Ramos (cell line): ENCODE data around the gene R3HDM2.

Experiments
- in situ Hi-C: fragments of 300-500 bp; cut with MboI; formaldehyde crosslinking; loops from one replicate; pipeline ENCODE4 v1.14.3; 2022; ENCODE audit warnings: low sequenced_read_pairs; ENCODE audit not compliant: unreplicated experiment

R3HDM2 gene

GRCh38 chr12:57237596-57237931 lies 193.3 kb downstream of the R3HDM2 start:
- in situ Hi-C loops, result loop anchor here (25.0 kb wide), 3 partner anchors 225 to 650 kb away; partner anchors contain the start of genes CDK4, CYP27B1, EEF1AKMT3 and GLI1

- in situ Hi-C loops, result loop anchor here (25.0 kb wide), 3 partner anchors 225 to 650 kb away; partner anchors contain the start of genes CDK4, CYP27B1, EEF1AKMT3 and GLI1
These were observed 193.8 kb downstream of the R3HDM2 start for GRCh38 chr12:57236925-57237595.

GRCh38 chr12:57236201-57236924 lies 194.5 kb downstream of the R3HDM2 start:
- in situ Hi-C loops, result loop anchor here (25.0 kb wide), 3 partner anchors 226 to 651 kb away; partner anchors contain the start of genes CDK4, CYP27B1, EEF1AKMT3 and GLI1

- in situ Hi-C loops, result loop anchor here (25.0 kb wide), 3 partner anchors 227 to 652 kb away; partner anchors contain the start of genes CDK4, CYP27B1, EEF1AKMT3 and GLI1
These were observed 195.1 kb downstream of the R3HDM2 start for GRCh38 chr12:57235728-57236131.

- in situ Hi-C loops, result loop anchor here (25.0 kb wide), 3 partner anchors 227 to 652 kb away; partner anchors contain the start of genes CDK4, CYP27B1, EEF1AKMT3 and GLI1
These were observed 195.7 kb downstream of the R3HDM2 start for GRCh38 chr12:57235017-57235727.

- in situ Hi-C loops, result loop anchor here (25.0 kb wide), 3 partner anchors 228 to 653 kb away; partner anchors contain the start of genes CDK4, CYP27B1, EEF1AKMT3 and GLI1
These were observed 196.2 kb downstream of the R3HDM2 start for GRCh38 chr12:57234571-57235016.

- in situ Hi-C loops, result loop anchor here (25.0 kb wide), 3 partner anchors 228 to 653 kb away; partner anchors contain the start of genes CDK4, CYP27B1, EEF1AKMT3 and GLI1
These were observed 196.6 kb downstream of the R3HDM2 start for GRCh38 chr12:57234233-57234570.

GRCh38 chr12:57233357-57234232 lies 197.2 kb downstream of the R3HDM2 start:
- in situ Hi-C loops, result loop anchor here (25.0 kb wide), 3 partner anchors 229 to 654 kb away; partner anchors contain the start of genes CDK4, CYP27B1, EEF1AKMT3 and GLI1

GRCh38 chr12:57232156-57232756 lies 198.6 kb downstream of the R3HDM2 start:
- in situ Hi-C loops, result loop anchor here (25.0 kb wide), 3 partner anchors 230 to 655 kb away; partner anchors contain the start of genes CDK4, CYP27B1, EEF1AKMT3 and GLI1

GRCh38 chr12:57231276-57232021 lies 199.4 kb downstream of the R3HDM2 start:
- in situ Hi-C loops, result loop anchor here (25.0 kb wide), 3 partner anchors 231 to 656 kb away; partner anchors contain the start of genes CDK4, CYP27B1, EEF1AKMT3 and GLI1

- in situ Hi-C loops, result loop anchor here (25.0 kb wide), 3 partner anchors 232 to 657 kb away; partner anchors contain the start of genes CDK4, CYP27B1, EEF1AKMT3 and GLI1
These were observed 200.3 kb downstream of the R3HDM2 start for GRCh38 chr12:57230381-57231155.

- in situ Hi-C loops, result loop anchor here (25.0 kb wide), 3 partner anchors 232 to 657 kb away; partner anchors contain the start of genes CDK4, CYP27B1, EEF1AKMT3 and GLI1
These were observed 201.0 kb downstream of the R3HDM2 start, which contains the start of gene SHMT2 for GRCh38 chr12:57229634-57230380. SHMT2 (plus strand) TSS chr12:57229711; CDS start chr12:57229779, 68 bp downstream.

GRCh38 chr12:57229046-57229633 lies 201.7 kb downstream of the R3HDM2 start:
- in situ Hi-C loops, result loop anchor here (25.0 kb wide), 3 partner anchors 233 to 658 kb away; partner anchors contain the start of genes CDK4, CYP27B1, EEF1AKMT3 and GLI1

GRCh38 chr12:57227315-57228115 lies 203.3 kb downstream of the R3HDM2 start:
- in situ Hi-C loops, result loop anchor here (25.0 kb wide), 3 partner anchors 235 to 660 kb away; partner anchors contain the start of genes CDK4, CYP27B1, EEF1AKMT3 and GLI1
